Measurements from ENCODE around the gene KLK13. TPM values are rescaled to one million over a fixed set of nuclear protein-coding genes. Genes with fewer than 3 reads are reported as not detected.

The KLK13 gene
- total RNA-seq, 1 donor from 2014 or later, result not detected

- DNase-seq (ENCODE audit: low read depth), result no peak
Observed at GRCh38 chr19:51065221-51065960, 499 bp upstream of the KLK13 start.

GRCh38 chr19:51063664-51064063, 1.2 kb downstream of the KLK13 start:
- DNase-seq (ENCODE audit: low read depth), result no peak

GRCh38 chr19:51060973-51061372, 3.9 kb downstream of the KLK13 start:
- no peak for DNase-seq (ENCODE audit: low read depth)

- DNase-seq (ENCODE audit: low read depth), result no peak
Observed at GRCh38 chr19:51060336-51060735, 4.6 kb downstream of the KLK13 start.

- DNase-seq (ENCODE audit: low read depth), result no peak
Observed at GRCh38 chr19:51059715-51060114, 5.2 kb downstream of the KLK13 start.

GRCh38 chr19:51055866-51056265, 9.0 kb downstream of the KLK13 start:
- no peak for DNase-seq (ENCODE audit: low read depth)

- DNase-seq (ENCODE audit: low read depth), result no peak
Observed at GRCh38 chr19:51047031-51047335, 17.9 kb downstream of the KLK13 start.

- no peak for DNase-seq (ENCODE audit: low read depth)
Observed at GRCh38 chr19:51044327-51044726, 20.6 kb downstream of the KLK13 start.

- no peak for DNase-seq (ENCODE audit: low read depth)
Observed at GRCh38 chr19:51043497-51043896, 21.4 kb downstream of the KLK13 start.

- no peak for DNase-seq (ENCODE audit: low read depth)
Observed at GRCh38 chr19:51040151-51040550, 24.7 kb downstream of the KLK13 start.

- no peak for DNase-seq (ENCODE audit: low read depth)
Observed at GRCh38 chr19:51036519-51036918, 28.4 kb downstream of the KLK13 start.

- no peak for DNase-seq (ENCODE audit: low read depth)
Observed at GRCh38 chr19:51034704-51035103, 30.2 kb downstream of the KLK13 start, which contains the start of gene KLK12. TSS of gene KLK12 (minus strand) at chr19:51035002. CDS start at chr19:51034621, 381 bp downstream.

GRCh38 chr19:51031880-51032225, 33.0 kb downstream of the KLK13 start:
- no peak for DNase-seq (ENCODE audit: low read depth)

GRCh38 chr19:51031220-51031879, 33.5 kb downstream of the KLK13 start:
- no peak for DNase-seq (ENCODE audit: low read depth)

GRCh38 chr19:51030631-51031030, 34.3 kb downstream of the KLK13 start:
- DNase-seq (ENCODE audit: low read depth), result no peak

GRCh38 chr19:51029718-51030117, 35.2 kb downstream of the KLK13 start:
- DNase-seq (ENCODE audit: low read depth), result no peak

GRCh38 chr19:51027873-51028272, 37.0 kb downstream of the KLK13 start:
- DNase-seq (ENCODE audit: low read depth), result no peak

GRCh38 chr19:51027126-51027806, 37.6 kb downstream of the KLK13 start:
- no peak for DNase-seq (ENCODE audit: low read depth)

- no peak for DNase-seq (ENCODE audit: low read depth)
Observed at GRCh38 chr19:51026554-51026831, 38.4 kb downstream of the KLK13 start, which contains the start of gene KLK11. TSS of gene KLK11 (minus strand) at chr19:51026616. CDS start at chr19:51025631, 985 bp downstream.

GRCh38 chr19:51025809-51026553, 38.9 kb downstream of the KLK13 start:
- DNase-seq (ENCODE audit: low read depth), result no peak

GRCh38 chr19:51025401-51025800, 39.5 kb downstream of the KLK13 start:
- DNase-seq (ENCODE audit: low read depth), result no peak

GRCh38 chr19:51024924-51025323, 40.0 kb downstream of the KLK13 start:
- no peak for DNase-seq (ENCODE audit: low read depth)

Measured in myocyte (in vitro differentiated cells).